Muscle of back (tissue), 13 donors: ENCODE results near the gene ITIH2. TPM values are rescaled to one million over a fixed set of nuclear protein-coding genes. Genes with fewer than 3 reads are reported as not detected.
"Not testable (repeated sequence)": the region's sequence is repeated elsewhere in the genome, so short reads cannot be mapped to it uniquely, and the experiment has no call there.

Experiments used
- DNase-seq, 3 donors: peaks; one replicate each; pipeline versions ENCODE4 v3.0.0 to v3.0.0-alpha.2; 2013
- long read RNA-seq, 9 donors: transcript quantifications; one replicate each; lab custom pipeline, GENCODE V29; 2026
- polyA plus RNA-seq, 10 donors: library from polyadenylated mRNA; unstranded; fragments of 120-200 nt; gene quantifications; one replicate each; pipeline ENCODE4 v1.2.1, GENCODE V29; 2013; ENCODE audit not compliant: insufficient read length in 10 of 10

Gene ITIH2
- polyA plus RNA-seq, result 1 to 10 TPM in 1 of 10 donors, under 1 TPM in 9; 0.08 to 2.6 (median 0.15) TPM
- long read RNA-seq, donor 1, result 0 reads
- long read RNA-seq, donor 2, result 0 reads
- long read RNA-seq, donor 3, result 0 reads
- long read RNA-seq, donor 4, result 0 reads
- long read RNA-seq, donor 5, result 0 reads
- long read RNA-seq, donor 6, partial matches to known transcripts, result 8 of 16 reads
- long read RNA-seq, donor 6, other reads (novel, unspliced or antisense), result 8 of 16 reads
- long read RNA-seq, donor 7, partial matches to known transcripts, result 6 of 6 reads
- long read RNA-seq, donor 7, other reads (novel, unspliced or antisense), result 0 of 6 reads
- long read RNA-seq, donor 8, result 0 reads
- long read RNA-seq, donor 9, result 0 reads

GRCh38 chr10:7703140-7703539 is at the start of gene ITIH2:
ITIH2 (plus strand) TSS chr10:7703316; CDS start chr10:7703435, 119 bp downstream.
- DNase-seq, result peak in 1 of 3 donors; percentile 29

- not testable (repeated sequence) for DNase-seq
Observed at GRCh38 chr10:7657079-7657478, 46.0 kb upstream of the ITIH2 start.

- no peak for DNase-seq
Observed at GRCh38 chr10:7657552-7657951, 45.6 kb upstream of the ITIH2 start.

GRCh38 chr10:7659560-7659959 is 43.6 kb upstream of the ITIH2 start:
- DNase-seq, result no peak

GRCh38 chr10:7662522-7662921 is 40.6 kb upstream of the ITIH2 start:
- DNase-seq, result no peak

- DNase-seq, result no peak
Observed at GRCh38 chr10:7664707-7665106, 38.4 kb upstream of the ITIH2 start.

GRCh38 chr10:7665767-7666166 is 37.3 kb upstream of the ITIH2 start:
- DNase-seq, result peak in 2 of 3 donors; percentile 22 to 73

GRCh38 chr10:7666253-7667023 is 36.7 kb upstream of the ITIH2 start, which contains the start of gene ITIH5:
ITIH5 (minus strand) TSS chr10:7666966; CDS start chr10:7666892, 74 bp downstream.
- peak in 2 of 3 donors; percentile 15 to 65 for DNase-seq

GRCh38 chr10:7667262-7668141 is 35.6 kb upstream of the ITIH2 start:
- DNase-seq, result peak in 2 of 3 donors; percentile 13 to 55

GRCh38 chr10:7670157-7670556 is 33.0 kb upstream of the ITIH2 start:
- DNase-seq, result no peak

- peak; percentile 25 to 59 (median 32) for DNase-seq
Observed at GRCh38 chr10:7672341-7673134, 30.6 kb upstream of the ITIH2 start.

- no peak for DNase-seq
Observed at GRCh38 chr10:7679256-7679655, 23.9 kb upstream of the ITIH2 start.

- DNase-seq, result not testable (repeated sequence)
Observed at GRCh38 chr10:7680078-7680477, 23.0 kb upstream of the ITIH2 start.

GRCh38 chr10:7686351-7687171 is 16.6 kb upstream of the ITIH2 start:
- DNase-seq, result no peak

- DNase-seq, result peak; percentile 83 to 94 (median 92)
Observed at GRCh38 chr10:7687228-7687907, 15.7 kb upstream of the ITIH2 start.

- no peak for DNase-seq
Observed at GRCh38 chr10:7689591-7689990, 13.5 kb upstream of the ITIH2 start.

GRCh38 chr10:7690885-7691597 is 12.1 kb upstream of the ITIH2 start:
- not testable (repeated sequence) for DNase-seq

- DNase-seq, result not testable (repeated sequence)
Observed at GRCh38 chr10:7692368-7692767, 10.7 kb upstream of the ITIH2 start.

GRCh38 chr10:7693194-7693593 is 9.9 kb upstream of the ITIH2 start:
- DNase-seq, result not testable (repeated sequence)
